NOMO-1 treated with DMSO at 0.1 percent for 48 hours (cell line): Measurements from ENCODE around the gene MAT2B.
"Not testable (repeated sequence)": the region's sequence is repeated elsewhere in the genome, so short reads cannot be mapped to it uniquely, and the experiment has no call there.

Source experiments
- DNase-seq: peaks from one replicate; lab custom pipeline; 2025; ENCODE audit not compliant: unreplicated experiment; lab: John Stamatoyannopoulos, UW

MAT2B gene

DNA sequence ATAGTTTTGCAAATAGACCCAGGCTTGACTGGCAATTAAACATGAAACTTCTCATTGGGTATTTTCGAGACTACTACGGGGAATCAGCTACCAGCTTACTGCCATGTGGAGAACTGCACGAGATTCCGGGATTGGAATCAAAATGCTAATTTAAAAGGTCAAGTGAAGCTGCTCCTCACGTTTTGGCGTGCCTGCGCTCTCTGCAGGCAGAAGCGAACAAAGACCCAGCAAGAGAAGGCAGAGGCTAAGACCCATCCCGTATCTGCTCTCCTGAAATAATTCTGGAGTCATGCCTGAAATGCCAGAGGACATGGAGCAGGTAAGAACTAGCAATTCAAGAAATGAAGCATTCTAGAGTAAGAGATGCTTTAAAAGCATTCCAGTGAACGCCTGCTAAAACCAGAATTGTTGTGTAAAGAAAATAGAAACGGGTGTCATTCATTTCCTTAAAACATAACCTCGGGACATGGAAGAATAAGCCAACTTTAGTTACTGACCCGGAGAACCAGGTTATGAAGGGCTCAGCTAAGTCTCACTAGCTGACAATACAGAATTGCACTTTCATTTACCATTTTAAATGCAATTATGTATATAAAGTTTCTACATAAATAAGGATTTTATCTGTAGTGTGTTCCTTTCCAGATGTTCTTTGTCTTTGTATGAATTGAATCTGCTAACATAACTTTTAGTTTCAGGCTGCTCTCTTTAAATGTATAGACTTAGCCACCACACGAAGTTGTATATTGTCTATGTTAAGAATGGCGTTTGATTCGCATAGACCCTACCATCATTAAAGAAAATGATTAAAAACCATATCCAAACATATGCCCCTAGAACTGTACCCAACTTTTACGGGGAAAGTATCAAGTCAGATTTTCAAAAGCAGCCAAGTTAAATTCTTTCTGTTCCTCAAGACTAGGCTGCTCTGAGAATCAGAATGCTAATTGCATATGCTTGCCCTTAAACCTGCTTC, 2.0 kb upstream of the MAT2B start:
- peak; percentile 55 for DNase-seq

DNA sequence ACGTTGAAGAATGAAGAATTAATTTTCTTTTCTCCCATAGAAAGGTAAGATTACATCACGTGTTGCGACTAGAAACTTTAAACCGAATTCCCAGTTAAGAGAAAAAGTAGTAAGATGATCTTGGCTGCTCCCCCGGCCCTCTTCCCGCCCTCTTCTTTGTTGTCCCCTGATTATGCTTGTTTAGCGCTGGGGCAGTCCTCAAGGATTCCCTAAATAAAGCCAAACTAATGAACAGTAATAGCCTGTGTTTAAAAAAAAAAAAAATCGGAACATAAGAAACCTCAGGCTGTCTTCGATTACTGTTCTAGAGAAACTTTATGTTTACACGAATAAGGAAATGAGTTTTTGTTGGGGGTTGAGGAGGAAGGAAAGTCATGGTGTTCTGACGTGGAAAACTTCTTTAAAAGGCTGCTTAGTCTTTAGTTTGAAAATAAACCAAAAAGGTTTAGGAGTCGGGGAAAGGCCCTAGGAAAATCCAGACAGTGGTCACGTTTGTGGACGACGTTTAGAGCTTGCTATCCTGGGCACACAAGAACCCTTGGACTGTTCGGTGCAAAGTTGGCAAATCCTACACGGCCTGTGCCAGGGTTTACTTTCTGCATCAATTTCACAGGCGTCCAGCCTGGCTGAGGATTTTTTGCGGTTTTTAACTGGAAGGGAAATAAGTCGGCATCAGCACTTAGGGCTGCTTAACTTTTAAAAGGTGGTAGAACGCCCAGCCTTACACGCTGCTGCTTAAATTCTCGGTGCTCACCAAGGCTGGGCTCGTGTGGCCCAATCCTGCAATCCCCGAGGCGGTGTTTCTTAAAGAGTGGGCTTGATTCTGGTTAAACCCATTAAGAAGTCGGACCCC, 1.1 kb upstream of the MAT2B start:
- peak; percentile 58 for DNase-seq

DNA sequence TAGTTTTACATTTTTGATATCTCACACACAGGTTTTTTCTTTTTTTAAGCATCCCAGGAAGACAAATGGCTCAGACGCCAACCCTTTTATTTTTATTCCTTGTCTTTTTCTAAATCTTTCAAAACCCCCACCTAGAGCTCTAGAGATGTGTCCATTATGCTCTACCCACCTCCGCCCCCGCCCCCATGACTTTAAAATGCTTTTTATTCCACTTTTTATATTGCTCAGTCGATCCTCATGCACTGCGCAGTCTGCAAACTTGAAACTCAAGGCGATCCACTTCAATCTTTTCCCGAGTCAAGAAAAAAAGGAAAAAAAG, 411 bp upstream of the MAT2B start:
- DNase-seq, result no peak

GRCh38 chr5:163506095-163506457, 657 bp downstream of the MAT2B start:
- no peak for DNase-seq

DNA sequence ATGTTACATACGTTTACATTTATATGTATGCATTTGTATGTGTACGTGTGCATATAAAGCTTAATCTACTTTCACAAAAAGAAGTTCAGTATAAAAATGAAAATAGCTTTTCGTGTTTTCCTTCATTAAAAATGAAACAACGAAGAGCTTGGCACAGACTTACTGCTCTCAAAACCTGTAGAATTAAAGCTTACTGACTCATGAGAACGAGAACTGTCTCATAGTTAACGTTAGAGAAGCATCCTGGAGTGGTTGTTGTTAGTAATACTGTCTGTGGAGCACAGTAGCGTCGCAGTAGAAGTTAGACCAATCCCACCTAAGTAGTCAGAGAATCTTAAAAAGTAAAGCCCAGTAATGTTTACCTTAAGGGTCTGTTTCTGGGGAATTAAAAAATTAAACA, 1.3 kb downstream of the MAT2B start:
- DNase-seq, result peak; percentile 20

- no peak for DNase-seq
Observed at GRCh38 chr5:163508753-163509152, 3.3 kb downstream of the MAT2B start.

DNA sequence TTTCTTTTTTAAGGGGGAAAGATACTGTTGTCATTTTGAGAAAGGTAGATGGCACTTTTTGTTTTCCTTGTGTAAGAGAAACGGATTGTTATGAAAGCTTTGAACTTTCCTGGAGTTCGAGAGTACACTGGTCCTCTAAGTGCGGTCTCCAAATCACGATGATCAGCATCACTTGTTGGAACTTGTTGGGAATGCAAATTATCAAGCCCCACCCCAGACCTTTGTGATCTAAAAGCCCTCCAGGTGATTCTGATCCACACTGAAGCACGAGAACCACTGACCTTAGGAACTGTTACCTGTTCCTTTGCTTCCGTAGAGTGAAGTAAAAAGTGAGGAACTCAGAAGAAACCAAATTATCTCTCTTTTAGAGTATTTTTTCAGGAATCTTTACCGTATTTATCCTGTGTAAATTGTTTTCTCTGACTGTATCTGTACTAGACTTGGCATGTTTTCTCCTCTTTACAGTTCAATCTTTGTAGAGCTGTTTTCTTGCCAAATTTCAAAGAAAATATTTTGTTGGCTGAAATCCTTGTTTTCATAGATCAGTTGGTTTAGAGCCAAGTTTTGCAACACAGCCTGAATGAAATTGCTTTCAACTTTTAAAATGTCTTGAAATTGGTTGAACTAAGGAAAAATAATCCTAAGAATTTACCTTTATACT, 4.0 kb downstream of the MAT2B start:
- no peak for DNase-seq

DNA sequence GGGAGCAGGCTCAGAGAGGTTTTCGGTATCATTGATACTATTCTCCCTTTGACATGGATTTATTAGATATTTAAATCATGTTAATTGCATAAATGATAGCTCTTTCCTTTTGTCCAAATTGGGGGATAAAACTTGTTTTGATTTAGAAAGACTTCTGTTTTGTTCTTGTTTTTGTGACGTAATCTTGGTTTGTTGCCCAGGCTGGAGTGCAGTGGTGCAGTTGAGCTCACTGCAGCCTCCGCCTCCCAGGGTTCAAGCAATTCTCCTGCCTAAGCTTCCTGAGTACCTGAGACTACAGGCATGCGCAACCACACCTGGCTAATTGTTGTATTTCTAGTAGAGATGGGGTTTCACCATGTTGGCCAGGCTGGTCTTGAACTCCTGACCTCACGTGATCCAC, 7.1 kb downstream of the MAT2B start:
- no peak for DNase-seq

DNA sequence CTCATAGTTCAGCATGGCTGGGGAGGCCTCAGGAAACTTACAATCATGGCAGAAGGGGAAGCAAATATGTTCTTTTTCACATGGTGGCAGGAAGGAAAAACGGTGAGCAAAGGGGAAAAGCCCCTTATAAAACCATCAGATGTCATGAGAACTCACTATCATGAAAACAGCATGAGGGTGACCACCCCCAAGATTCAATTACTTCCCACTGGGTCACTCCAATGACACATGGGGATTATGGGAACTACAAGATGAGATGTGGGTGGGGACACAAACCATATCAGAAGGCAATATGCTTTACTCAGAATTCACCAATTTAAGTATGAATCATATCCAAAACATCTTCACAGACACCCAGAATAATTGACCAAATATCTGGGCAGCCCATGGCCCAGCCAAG, 19.7 kb downstream of the MAT2B start:
- DNase-seq, result no peak

- no peak for DNase-seq
Observed at GRCh38 chr5:163529698-163530097, 24.3 kb downstream of the MAT2B start.

GRCh38 chr5:163531272-163531671, 25.9 kb downstream of the MAT2B start:
- no peak for DNase-seq

- DNase-seq, result no peak
Observed at GRCh38 chr5:163532171-163533084, 27.0 kb downstream of the MAT2B start.

- no peak for DNase-seq
Observed at GRCh38 chr5:163533223-163533622, 27.8 kb downstream of the MAT2B start.

DNA sequence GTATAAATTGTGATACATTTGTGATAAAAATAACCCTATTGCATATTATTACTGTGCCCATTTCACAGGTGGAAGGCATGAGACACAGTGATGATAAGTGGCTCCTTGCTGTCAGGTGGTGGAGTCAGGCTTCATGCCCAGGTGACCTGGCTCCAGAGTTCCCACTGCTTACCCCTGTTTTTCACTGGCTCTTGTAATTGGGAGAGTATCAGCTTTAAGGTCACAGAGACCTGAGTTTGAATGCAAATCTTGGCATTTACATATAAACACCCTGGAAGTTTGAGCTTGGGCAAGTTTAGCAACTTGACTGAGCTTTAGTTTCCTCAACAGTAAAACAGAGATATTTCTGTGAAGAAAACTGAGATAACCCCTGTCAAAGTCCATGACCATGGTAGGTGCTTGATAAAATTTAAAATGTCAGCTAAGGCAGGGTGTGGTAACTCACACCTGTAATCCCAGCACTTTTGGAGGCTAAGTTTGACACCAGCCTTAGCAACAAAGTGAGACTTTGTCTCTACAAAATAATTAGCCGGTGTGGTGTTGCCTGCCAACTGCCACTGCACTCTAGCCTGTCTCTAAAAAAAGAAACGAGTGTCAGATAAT, 29.2 kb downstream of the MAT2B start:
- DNase-seq, result no peak

DNA sequence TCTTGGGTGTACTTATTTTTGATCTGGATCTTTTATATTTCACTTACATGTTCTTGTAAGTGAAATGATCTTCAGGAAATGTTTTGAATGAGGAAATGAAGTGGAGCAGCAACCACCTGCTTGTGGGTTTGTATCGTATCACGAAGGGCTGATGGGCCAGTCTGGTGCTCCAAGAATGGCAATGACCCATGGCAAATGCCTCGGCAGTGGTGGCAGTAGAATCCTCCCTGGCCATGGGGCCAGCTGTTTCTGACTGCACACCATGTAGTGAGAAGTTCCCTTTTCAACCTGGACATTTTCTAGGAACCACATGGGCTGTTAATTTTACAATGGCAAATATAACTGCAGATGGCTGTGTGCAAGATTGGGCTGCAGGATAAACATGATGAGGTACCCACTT, 29.9 kb downstream of the MAT2B start:
- no peak for DNase-seq

- not testable (repeated sequence) for DNase-seq
Observed at GRCh38 chr5:163536442-163536841, 31.0 kb downstream of the MAT2B start.

- no peak for DNase-seq
Observed at GRCh38 chr5:163540696-163541095, 35.3 kb downstream of the MAT2B start.

GRCh38 chr5:163542771-163543170, 37.4 kb downstream of the MAT2B start:
- no peak for DNase-seq

GRCh38 chr5:163544041-163544440, 38.6 kb downstream of the MAT2B start:
- no peak for DNase-seq

DNA sequence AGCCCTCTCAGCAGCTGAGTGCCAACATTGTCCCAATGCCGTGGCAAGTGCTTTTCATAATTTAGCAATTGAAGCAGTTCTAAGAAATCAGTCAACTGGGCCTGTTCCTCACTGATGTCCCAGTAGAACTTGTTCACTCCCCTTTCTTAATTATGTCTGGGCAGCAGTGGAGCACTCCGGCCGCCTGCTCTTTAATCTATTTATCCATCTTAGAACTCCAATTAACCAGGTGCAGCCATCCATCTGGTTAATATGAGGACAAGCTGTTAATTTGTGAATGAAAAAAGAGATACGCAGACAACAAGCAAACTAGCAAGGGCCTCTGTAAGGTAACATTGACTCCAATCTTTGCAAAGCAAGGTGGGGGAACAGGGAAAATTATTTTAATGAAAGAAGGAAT, 39.4 kb downstream of the MAT2B start:
- DNase-seq, result no peak
